HG03060 (cell line): ENCODE results near the gene POR.

Experiments
- ATAC-seq: cut with Tn5 transposase; IDR thresholded peaks from one replicate; pipeline ENCODE4 v1.9.1; 2021; ENCODE audit warnings: low read depth, moderate number of reproducible peaks; ENCODE audit not compliant: unreplicated experiment

Gene POR

DNA sequence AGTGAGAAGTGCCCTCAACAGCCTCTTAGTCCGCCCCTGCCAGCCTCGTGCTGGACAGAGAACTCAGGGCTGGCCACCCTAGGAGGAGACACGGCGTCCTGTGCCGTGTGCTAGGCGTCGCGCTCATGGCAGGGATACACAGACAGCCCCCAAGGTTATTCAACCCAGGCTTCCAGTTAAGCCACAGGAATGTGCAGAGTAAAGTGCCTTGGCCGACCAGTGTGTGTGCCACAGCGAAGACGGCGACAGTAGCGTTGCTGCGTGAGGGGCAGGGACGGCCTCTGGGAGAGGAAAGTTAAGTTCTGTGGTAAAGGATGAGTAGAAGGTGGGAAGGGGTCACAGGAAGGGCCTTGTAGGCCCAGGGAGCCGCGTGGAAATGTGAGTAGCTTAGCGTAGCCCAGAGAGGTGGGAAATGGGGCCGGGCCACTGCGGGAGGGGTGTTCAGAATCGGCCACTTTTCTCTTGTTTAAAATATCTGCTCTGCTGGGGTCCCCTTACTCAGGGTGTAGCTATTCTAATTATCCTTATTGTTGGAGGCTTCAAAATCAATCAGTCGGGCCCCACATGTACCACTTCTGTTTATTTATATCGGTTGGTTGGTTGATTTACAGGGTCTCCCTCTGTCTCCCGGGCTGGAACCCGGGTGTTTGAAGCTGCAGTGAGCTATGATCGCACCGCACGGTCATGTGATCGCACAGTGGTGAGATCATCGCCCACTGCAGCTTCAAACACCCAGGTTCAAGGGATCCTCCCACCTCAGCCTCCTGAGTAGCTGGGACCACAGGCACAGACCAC, 54.9 kb downstream of the POR start:
- ATAC-seq = no peak

DNA sequence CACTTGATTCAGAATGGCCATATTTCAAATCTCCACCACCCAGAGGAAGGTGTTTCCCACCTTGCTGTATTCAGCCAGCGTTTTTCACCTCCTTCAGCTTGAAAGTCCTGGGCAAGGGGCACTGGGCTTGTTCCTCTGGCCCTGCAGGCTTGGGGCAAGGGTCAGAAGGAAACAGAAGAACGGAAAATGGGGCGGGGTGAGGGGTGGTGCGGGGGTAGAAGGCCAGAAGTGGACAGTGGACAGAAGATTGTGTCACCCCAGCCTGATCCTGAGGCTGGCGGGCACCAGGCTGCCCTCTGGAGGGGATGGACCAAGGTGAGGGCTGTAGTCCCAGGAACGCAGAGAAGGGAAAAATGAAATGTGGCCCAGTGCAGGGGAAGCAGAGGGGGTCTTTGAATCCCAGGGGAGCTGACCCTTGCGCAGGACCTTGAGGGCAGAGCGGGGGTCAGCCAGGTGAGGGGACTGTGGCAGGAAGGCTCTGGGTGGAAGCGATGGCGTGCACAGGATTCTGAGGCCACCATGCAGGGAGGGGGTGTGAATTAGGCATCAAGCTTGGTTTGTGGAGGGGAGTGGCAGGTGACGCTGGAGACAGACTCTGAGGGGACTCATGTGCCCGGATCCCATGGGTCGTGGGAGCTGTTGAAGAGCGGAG, 56.5 kb downstream of the POR start:
- no peak for ATAC-seq

DNA sequence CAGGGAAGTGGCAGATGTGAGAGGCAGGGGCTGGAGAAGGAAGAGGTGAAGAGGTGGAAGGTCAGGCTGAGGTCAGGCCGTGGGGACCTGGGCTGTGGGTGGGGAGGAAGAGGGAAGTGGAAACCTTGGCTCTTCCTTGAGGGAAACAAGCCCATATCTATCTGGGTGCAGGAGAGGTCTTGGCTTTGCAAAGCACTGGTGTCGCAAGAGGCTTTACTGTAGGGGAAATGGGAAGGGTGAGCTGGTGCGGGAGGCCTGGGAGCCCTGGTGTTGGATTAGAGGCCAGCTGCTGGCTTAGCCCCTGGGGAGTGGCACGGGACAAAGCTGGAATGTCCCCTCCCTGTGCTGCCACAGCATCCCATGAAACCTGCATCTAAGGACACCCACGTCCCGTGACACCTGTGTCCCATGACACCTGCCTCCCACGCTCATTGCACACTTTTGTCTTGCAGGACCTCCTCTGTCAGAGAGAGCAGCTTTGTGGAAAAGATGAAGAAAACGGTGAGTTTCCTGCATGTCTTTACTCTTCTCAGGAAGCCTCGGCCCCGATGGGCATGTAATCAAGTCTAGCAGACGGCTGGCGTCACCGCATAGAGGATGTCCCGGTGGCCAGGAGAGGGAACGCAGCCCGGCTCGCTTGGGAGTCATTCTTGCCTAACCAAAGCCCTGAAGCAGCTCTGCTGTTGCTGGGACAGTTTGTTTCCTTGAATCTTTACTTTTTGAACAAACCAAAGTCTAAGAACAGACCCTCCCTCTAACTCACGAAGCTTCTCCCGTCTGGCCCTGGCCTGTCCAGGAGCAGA, 57.2 kb downstream of the POR start:
- no peak for ATAC-seq

DNA sequence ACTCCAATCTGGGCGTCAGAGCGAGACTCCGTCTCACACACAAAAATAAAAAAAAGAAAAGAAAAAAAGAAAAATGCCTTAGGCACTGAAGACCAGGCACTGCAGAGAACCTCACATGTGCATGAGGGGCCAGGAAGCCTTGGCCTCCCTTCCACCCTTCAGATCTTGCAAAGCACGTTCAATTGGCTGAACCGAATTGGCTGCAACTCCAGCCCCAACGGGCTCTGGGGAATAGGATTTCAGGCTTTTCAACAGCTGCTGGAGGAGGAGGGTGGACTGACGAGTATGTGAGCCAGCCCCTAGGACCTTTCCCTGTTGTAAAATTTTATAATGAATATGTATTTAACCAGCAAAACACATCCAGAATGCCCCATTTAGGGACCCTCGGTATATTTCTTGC, 62.8 kb downstream of the POR start:
- ATAC-seq = no peak

DNA sequence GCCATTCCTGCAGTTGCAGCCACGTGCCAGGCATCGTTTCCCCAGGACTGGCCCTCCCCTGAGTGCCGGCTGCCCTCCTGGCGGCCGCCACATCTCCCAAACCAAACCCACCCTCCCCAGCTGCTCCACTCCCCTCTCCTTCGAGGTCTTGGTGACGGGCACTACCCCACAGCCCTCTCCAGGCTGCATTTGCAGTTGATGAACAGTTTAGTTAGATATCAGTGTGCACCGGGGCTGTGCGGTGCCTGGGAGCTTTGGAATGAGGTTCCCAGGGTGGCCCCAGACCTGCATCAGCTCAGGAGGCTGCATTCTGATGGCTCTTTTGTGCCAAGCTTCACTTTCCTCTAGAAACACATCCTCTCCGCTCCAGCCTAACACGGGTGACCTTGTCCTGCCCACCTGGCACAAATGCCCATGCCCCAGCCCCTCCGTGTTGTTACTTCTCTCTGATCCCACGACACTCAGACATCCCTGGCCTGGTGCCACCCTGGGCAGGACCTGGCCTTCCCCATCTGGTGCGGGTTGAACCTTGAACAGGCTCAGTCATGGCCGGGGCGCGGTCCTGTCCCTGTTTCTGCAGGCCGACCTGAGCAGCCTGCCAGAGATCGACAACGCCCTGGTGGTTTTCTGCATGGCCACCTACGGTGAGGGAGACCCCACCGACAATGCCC, 64.9 kb downstream of the POR start:
- ATAC-seq = no peak

DNA sequence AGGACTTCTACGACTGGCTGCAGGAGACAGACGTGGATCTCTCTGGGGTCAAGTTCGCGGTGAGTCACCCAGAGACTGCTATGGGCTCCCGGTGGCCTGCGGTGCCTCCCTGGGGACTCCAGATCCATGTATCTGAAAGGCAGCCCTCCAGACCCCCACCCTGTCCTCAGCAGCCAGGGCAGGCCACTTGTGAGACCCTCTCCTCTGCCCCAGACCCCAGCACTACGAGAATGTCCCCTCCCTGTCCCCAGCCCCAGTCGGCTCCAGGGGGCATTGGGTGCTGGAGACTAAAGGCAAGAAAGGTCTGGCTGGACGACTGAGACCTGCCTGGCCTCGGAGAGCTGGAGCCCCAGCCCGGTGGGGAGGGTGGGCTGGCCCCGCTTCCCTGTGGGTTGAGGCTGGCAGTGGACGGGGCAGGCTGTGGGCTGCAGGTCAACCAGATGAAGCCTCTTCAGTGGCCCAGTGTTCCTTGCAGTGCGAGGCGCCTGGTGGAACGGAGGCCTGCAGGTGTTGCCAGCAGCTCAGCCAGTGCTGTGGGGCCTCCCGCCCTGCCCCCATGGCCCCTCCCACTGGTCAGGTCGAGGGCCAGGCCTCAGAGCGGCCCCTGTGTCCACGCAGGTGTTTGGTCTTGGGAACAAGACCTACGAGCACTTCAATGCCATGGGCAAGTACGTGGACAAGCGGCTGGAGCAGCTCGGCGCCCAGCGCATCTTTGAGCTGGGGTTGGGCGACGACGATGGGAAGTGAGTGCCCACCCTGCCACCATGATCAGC, 65.7 kb downstream of the POR start:
- ATAC-seq = no peak

DNA sequence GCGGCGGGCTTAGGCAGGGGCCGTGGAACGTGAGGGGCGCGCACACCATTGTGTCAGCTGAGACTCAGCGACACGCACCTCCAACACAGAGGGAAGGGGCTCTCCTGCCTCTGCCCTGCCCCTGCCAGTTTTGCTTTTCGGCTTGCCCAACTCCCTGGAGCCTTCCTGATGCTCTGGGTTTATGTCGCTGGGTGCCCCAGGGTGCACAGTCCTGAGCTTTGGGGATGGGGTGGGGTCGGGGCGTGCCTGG, 66.2 kb downstream of the POR start:
- ATAC-seq = no peak

DNA sequence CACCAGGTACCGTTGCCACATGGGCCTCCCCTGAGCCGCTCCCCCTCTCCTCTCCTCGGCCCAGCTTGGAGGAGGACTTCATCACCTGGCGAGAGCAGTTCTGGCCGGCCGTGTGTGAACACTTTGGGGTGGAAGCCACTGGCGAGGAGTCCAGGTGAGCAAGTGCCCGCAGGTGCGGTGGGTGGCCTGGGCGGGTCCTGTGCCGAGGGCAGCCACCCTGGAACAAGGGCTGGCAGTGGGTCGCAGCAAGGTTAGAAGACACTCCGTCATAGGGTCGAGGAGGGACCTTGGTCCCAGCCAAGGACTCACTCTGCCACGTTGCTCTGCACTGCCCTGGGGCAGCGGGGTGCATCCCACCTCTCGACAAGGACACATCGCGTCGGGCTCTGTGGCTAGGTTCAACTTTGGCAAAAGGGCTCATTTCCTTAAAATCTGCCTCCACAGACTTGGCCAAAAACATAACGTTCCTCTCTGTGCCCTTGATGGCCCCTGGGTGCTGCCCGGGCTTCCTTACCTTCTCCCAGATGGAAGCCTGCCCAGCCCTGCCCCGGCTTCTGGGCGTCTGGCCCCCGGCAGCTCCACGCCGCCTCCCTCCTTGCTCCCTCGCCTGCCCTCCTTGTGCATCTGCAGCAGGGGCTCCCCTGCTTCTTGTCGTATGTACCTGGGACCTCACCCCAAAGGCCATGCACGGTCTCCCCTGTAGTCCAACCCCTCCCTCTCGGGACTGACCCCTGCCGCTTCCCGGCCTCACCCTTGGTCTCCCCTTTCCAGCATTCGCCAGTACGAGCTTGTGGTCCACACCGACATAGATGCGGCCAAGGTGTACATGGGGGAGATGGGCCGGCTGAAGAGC, 66.7 kb downstream of the POR start:
- no peak for ATAC-seq

DNA sequence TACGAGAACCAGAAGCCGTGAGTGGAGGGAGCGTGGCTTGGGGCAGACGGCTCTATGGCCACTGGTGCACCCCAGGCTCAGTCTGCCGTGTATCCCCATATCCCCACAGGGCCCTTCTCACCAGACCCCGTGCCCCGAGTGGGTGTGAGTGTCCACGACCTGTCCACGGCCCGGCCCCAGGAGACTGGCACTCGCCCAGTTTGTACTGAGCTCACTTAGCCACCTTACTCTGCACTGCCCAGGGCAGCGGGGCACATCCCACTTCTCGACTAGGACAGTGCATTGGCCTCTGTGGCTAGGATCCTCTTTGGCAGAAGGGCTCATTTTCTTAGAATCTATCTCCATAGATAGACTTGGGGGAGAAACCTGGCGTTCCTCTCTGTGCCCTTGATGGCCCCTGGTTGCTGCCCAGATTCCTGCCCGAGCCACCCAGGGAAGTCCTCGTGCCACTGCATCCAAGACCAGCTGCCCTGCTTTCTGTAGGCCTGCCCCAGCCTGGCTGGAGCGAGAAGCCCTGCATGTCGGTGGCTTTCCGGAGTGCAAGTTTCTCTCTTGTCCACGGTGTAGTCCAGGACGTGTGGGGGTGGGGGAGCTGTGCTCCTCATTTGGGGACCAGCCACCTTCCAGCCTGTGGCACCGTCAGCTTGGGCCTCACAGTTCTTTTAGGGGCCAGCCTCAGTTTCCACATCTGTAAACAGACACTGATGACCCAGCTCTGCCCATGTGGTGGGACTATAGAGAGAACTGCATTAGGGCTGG, 67.5 kb downstream of the POR start:
- ATAC-seq = no peak

DNA sequence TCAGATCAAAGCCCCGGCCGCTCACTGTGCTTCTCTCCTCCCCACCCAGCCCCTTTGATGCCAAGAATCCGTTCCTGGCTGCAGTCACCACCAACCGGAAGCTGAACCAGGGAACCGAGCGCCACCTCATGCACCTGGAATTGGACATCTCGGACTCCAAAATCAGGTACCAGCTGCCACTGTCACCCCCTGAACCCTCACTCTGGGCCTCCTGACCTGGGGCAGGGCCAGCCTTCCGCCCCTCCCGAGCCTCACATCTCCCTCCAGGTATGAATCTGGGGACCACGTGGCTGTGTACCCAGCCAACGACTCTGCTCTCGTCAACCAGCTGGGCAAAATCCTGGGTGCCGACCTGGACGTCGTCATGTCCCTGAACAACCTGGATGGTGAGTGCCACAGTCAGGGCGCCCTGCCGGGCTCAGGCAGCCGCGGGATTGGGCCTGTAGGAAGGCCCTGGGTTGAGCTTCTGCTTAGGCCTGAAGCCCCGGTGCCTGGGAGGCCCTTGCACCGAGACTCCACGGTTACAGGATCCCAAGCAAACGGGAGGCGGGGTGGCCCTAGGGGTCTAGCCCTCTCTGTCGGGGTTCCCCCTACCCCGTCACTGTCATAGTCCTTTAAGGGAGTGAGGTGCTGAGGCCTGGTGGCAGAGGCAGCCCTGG, 68.6 kb downstream of the POR start:
- no peak for ATAC-seq

DNA sequence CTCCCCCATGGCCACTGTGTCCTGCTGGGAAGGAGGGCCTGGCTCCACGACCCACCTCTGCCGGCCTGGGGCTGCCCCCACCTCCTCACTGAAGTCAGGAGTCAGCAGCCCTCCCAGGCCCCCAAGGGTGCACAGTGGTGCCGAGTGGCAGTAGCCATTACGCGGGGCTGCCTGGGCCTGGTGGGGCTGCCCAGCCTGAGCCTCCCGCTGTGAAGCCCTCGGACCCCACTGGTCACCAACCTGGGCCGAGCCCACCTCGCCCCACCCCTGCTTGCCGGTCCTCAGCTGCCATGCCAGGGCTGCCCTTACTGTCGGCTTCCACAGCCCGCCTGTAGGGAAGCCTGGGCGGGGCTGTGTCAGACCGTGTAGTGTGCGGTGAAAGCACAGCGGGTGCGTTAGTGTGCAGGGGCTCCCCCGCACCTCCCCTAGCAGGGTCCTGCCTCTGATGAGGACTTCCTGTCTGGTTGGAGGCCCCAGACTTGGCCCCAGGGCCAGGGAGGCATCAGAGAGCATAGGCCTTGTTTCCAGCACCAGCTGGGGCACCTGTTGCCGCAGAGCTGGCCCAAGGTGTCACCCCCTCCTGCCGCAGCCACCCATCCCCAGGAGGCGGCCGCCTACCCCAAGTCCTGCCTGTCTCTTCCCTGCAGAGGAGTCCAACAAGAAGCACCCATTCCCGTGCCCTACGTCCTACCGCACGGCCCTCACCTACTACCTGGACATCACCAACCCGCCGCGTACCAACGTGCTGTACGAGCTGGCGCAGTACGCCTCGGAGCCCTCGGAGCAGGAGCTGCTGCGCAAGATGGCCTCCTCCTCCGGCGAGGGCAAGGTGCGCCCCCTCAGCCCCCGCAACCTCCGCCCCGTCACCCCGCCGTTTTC, 69.4 kb downstream of the POR start:
- no peak for ATAC-seq

DNA sequence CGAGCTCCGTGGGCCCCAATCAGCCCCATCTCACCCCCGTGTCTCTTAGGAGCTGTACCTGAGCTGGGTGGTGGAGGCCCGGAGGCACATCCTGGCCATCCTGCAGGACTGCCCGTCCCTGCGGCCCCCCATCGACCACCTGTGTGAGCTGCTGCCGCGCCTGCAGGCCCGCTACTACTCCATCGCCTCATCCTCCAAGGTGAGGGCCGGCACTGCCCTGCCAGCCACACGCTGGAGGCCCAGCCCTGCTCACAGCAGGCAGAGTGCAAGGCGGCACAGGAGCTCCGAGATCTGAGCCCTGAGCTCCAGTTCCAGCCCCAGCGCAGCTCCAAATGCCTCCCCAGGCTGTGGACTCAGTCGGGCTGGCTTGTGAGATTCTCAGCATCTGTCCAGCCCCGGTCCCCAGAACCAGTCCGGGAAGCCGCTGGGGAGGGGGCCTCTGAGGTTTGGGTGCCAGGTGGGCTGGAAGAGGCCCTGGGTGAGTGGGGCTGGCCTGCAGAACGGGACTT, 70.1 kb downstream of the POR start:
- ATAC-seq = no peak

DNA sequence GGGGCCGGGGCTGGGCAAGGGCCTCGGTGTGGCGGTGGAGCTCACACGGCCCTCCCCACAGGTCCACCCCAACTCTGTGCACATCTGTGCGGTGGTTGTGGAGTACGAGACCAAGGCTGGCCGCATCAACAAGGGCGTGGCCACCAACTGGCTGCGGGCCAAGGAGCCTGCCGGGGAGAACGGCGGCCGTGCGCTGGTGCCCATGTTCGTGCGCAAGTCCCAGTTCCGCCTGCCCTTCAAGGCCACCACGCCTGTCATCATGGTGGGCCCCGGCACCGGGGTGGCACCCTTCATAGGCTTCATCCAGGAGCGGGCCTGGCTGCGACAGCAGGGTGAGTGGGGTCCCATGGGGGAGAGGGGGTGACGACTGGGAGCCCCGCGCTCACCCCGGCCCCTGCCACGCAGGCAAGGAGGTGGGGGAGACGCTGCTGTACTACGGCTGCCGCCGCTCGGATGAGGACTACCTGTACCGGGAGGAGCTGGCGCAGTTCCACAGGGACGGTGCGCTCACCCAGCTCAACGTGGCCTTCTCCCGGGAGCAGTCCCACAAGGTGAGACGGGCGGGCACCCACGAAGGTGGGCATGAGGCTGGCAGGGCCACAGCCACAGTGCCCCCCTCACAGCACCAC, 70.7 kb downstream of the POR start:
- no peak for ATAC-seq

DNA sequence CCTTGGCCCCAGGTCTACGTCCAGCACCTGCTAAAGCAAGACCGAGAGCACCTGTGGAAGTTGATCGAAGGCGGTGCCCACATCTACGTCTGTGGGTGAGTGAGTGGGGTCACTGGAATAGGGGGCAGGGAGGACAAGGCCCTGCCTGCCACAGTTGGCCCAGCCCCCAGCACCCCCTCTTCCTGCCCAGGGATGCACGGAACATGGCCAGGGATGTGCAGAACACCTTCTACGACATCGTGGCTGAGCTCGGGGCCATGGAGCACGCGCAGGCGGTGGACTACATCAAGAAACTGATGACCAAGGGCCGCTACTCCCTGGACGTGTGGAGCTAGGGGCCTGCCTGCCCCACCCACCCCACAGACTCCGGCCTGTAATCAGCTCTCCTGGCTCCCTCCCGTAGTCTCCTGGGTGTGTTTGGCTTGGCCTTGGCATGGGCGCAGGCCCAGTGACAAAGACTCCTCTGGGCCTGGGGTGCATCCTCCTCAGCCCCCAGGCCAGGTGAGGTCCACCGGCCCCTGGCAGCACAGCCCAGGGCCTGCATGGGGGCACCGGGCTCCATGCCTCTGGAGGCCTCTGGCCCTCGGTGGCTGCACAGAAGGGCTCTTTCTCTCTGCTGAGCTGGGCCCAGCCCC, 71.3 kb downstream of the POR start:
- no peak for ATAC-seq

DNA sequence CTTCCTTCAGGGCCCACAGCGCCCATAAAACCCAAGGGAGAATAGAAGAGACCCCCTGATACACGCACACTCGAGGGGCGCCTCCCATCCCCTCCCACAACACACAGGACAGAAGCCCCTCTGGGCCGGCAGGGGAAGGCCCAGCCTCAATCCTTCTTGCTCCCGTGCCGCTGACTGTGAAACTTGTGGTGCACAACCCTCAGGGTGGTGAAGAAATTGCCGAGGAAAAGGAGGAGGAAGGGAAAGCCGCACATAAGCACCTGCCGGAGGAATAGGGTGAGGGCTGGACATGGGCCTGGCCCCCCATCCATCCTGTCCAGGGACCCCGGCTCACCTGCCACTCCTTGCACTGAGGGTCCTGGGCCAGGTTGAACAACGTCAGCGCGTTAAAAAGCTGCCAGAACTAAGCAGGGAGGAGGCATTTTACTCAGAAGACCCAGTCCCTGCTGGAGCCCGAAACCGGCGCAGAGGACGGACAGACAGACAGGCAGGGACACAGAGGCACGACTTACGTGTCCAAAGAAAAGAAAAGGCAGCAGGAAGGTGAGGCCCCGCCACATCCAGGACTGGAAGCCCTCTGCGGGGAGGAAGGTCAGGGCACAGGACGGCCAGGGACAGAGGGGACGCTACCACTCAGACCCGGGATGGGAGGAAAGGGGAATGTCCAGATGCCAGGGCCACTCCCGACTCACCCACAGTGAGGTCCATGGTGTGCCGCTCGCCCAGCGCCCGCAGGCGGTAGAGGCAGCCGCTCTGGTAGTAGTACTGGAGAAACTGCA, 72.3 kb downstream of the POR start:
- ATAC-seq = no peak
